Ascending aorta (tissue), 2 donors: ENCODE data around the gene SLC5A11. TPM values are rescaled to one million over a fixed set of nuclear protein-coding genes. Genes with fewer than 3 reads are reported as not detected.

Source experiments
- DNase-seq, 2 donors: peaks; one replicate each; pipeline ENCODE4 v3.0.0-alpha.2; 2019; ENCODE audit warnings: low spot score in 2 of 2
- H3K27ac ChIP-seq, 2 donors: fragments of 200-600 bp; sonication (generic); one replicate each; pipeline ENCODE4 v1.5.1; 2016 to 2017; ENCODE audit warnings: mild to moderate bottlenecking in 1 of 2
- H3K27me3 ChIP-seq: fragments of 200-600 bp; sonication (generic); one replicate; pipeline ENCODE4 v1.5.1; 2017
- H3K36me3 ChIP-seq, 2 donors: fragments of 200-600 bp; sonication (generic); one replicate each; pipeline ENCODE4 v1.5.1; 2016
- H3K4me1 ChIP-seq, 2 donors: fragments of 200-600 bp; sonication (generic); one replicate each; pipeline ENCODE4 v1.5.1; 2016 to 2017; ENCODE audit warnings: mild to moderate bottlenecking in 1 of 2
- H3K4me3 ChIP-seq, 2 donors: fragments of 200-600 bp; sonication (generic); one replicate each; pipeline ENCODE4 v1.5.1; 2016 to 2017; ENCODE audit warnings: mild to moderate bottlenecking in 1 of 2
- H3K9me3 ChIP-seq, 2 donors: fragments of 200-600 bp; sonication (generic); one replicate each; pipeline ENCODE4 v1.5.1; 2016
- intact Hi-C: fragments of 100-400 bp; cut with DNase I; formaldehyde crosslinking; loops from one replicate; pipeline ENCODE4 v1.15.1; 2023
- total RNA-seq: library from RNA; depleted of rRNA; stranded (reverse); fragments of >200 nt; gene quantifications from one replicate; pipeline ENCODE4 v1.1.0, GENCODE V29; 2016
- TF ChIP-seq, protein P1 (sequence below), 3 experiments: fragments of 200-600 bp in 2 of 3; fragments of 450-650 bp in 1 of 3; sonication (generic) in 2 of 3; IDR thresholded peaks; one replicate each; pipeline ENCODE4 v1.5.1; 2016 to 2019; ENCODE audit warnings: antibody characterized with exemption in 3 of 3, mild to moderate bottlenecking in 1 of 3, moderate library complexity in 1 of 3

The SLC5A11 gene
- total RNA-seq, 1 donor from 2014 or later, result not detected

DNA sequence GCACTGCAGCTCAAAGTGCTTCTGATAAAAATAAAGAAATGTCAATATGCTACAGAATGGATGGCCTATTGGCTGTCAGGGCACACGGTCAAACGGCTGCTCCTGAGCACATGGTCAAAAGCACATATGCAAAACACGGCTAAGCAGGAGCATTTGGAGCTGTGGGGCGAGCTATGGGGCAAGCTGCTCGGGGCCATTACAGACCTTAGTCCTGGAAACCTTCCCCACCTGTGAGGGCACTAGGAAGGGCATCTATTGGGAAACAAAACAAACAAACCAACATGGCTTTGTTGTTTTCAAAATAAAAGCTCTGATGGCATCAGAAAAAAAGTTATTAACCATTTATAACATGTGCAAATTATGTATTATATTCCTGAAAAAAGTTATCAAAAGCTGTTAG is 83.6 kb downstream of the SLC5A11 start:
- DNase-seq, result no peak
- Histone ChIP-seq H3K27me3 (no peaks in the 10 kb centered on the region), H3K36me3 (peaks cover 53 to 89% of the 10 kb centered on the region in 2 donors), H3K4me1 (no peaks in the 10 kb centered on the region), H3K4me3 (no peak overlapping the region), H3K9me3 (no peaks in the 10 kb centered on the region), H3K27ac (no peak overlapping the region)
- intact Hi-C loops, result no loop called here
- TF ChIP-seq, protein P1, sequence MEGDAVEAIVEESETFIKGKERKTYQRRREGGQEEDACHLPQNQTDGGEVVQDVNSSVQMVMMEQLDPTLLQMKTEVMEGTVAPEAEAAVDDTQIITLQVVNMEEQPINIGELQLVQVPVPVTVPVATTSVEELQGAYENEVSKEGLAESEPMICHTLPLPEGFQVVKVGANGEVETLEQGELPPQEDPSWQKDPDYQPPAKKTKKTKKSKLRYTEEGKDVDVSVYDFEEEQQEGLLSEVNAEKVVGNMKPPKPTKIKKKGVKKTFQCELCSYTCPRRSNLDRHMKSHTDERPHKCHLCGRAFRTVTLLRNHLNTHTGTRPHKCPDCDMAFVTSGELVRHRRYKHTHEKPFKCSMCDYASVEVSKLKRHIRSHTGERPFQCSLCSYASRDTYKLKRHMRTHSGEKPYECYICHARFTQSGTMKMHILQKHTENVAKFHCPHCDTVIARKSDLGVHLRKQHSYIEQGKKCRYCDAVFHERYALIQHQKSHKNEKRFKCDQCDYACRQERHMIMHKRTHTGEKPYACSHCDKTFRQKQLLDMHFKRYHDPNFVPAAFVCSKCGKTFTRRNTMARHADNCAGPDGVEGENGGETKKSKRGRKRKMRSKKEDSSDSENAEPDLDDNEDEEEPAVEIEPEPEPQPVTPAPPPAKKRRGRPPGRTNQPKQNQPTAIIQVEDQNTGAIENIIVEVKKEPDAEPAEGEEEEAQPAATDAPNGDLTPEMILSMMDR (IDR thresholded peaks at IDR 0.05), result no peak

DNA sequence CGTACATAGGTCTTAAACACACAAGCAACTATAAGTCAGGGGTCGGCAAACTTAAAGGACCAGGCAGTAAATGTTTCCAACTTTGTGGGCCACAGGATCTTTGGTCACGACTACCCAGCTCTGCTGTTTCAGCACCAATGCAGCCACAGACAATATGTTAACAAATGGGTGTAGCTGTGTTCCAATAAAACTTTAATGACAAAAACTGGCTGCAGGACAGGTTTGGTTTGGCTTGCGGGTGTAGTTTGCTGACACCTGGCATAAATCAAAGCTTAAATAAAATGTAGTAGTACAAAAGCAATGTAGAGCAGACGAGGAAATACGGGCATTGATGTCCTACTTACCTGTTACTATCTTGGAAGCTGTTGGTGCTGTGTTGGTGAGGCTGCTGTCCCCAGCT is 84.7 kb downstream of the SLC5A11 start:
- intact Hi-C loops, result no loop called here
- Histone ChIP-seq H3K27me3 (no peaks in the 10 kb centered on the region), H3K27ac (no peak overlapping the region), H3K36me3 (peaks cover 57 to 89% of the 10 kb centered on the region in 2 donors), H3K4me3 (no peak overlapping the region), H3K9me3 (no peaks in the 10 kb centered on the region), H3K4me1 (no peaks in the 10 kb centered on the region)
- TF ChIP-seq, protein P1 (IDR thresholded peaks at IDR 0.05), result no peak
- DNase-seq, result no peak

DNA sequence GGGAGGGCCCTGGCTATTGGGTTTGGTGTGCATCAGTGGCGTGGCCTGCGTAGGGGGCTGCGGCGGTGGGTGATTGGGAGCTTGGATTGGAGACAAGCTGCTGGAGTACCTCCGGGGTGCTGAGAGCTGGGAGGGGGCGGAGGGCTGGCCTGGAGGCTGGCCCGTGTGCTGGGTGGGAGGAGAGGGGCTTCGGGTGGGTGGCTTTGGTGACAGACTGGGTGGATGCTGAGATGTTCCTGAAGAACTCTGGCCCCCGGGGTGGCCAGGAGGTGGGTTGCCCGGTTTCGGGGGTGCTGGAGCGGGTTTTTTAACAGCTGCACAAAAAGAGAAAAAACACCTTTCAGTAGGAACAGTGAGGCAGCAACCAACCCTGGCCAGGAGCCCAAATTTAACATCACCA is 85.3 kb downstream of the SLC5A11 start:
- TF ChIP-seq, protein P1 (IDR thresholded peaks at IDR 0.05), result no peak
- Histone ChIP-seq H3K4me1 (no peaks in the 10 kb centered on the region), H3K36me3 (peaks cover 55 to 89% of the 10 kb centered on the region in 2 donors), H3K4me3 (no peak overlapping the region), H3K9me3 (no peaks in the 10 kb centered on the region), H3K27ac (no peak overlapping the region), H3K27me3 (no peaks in the 10 kb centered on the region)
- no peak for DNase-seq
- intact Hi-C loops, result no loop called here

DNA sequence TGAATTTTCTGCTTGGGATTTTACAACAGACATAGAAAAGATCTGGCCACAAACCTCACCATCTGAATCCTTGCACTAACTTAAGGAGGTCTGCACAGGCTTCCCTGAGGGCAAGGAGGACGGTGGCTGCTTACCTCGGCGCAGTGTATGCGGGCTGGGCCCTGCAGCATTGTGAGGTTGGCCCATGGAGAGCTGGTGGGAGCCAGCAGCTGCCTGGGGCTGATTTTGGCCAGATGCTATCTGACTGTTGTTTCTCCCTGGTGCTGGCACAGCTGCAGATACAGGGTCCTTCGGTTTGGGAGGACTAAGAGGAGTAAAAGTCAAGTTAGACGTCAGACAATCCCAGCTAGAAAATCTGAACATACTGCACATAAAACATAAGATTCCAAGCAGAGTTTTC is 89.6 kb downstream of the SLC5A11 start:
- TF ChIP-seq, protein P1 (IDR thresholded peaks at IDR 0.05), result no peak
- Histone ChIP-seq H3K36me3 (peaks cover 70 to 94% of the 10 kb centered on the region in 2 donors), H3K4me1 (no peaks in the 10 kb centered on the region), H3K4me3 (no peak overlapping the region), H3K9me3 (no peaks in the 10 kb centered on the region), H3K27me3 (no peaks in the 10 kb centered on the region), H3K27ac (no peak overlapping the region)
- intact Hi-C loops, result no loop called here
- no peak for DNase-seq

- H3K27ac ChIP-seq, result no peak overlapping the region
- no peaks in the 10 kb centered on the region for H3K27me3 ChIP-seq
- TF ChIP-seq, protein P1 (IDR thresholded peaks at IDR 0.05), result no peak
- DNase-seq, result no peak
- H3K9me3 ChIP-seq, result no peaks in the 10 kb centered on the region
- peaks cover 69 to 93% of the 10 kb centered on the region in 2 donors for H3K36me3 ChIP-seq
- intact Hi-C loops, result no loop called here
- no peaks in the 10 kb centered on the region for H3K4me1 ChIP-seq
- H3K4me3 ChIP-seq, result no peak overlapping the region
Measured at GRCh38 chr16:24936151-24936550, 90.4 kb downstream of the SLC5A11 start.

- intact Hi-C loops, result no loop called here
- Histone ChIP-seq H3K4me1 (no peaks in the 10 kb centered on the region), H3K27me3 (no peaks in the 10 kb centered on the region), H3K36me3 (peaks cover 72 to 90% of the 10 kb centered on the region in 2 donors), H3K4me3 (no peak overlapping the region), H3K9me3 (no peaks in the 10 kb centered on the region), H3K27ac (no peak overlapping the region)
- no peak for DNase-seq
- TF ChIP-seq, protein P1 (IDR thresholded peaks at IDR 0.05), result no peak
Measured at GRCh38 chr16:24939224-24939623, 93.5 kb downstream of the SLC5A11 start.
